Colonic mucosa (tissue), 4 donors: ENCODE data around the gene USP25. TPM values are rescaled to one million over a fixed set of nuclear protein-coding genes. Genes with fewer than 3 reads are reported as not detected.

Source experiments
- DNase-seq: peaks from one replicate; pipeline ENCODE4 v3.0.0-alpha.2; 2020
- H3K27ac ChIP-seq: fragments of 200-600 bp; one replicate; pipeline ENCODE4 v1.8.0; 2021
- H3K27me3 ChIP-seq: fragments of 200-600 bp; one replicate; pipeline ENCODE4 v1.8.0; 2021
- H3K36me3 ChIP-seq: fragments of 200-600 bp; one replicate; pipeline ENCODE4 v1.8.0; 2021
- H3K4me1 ChIP-seq: fragments of 200-600 bp; one replicate; pipeline ENCODE4 v1.8.0; 2021; ENCODE audit warnings: mild to moderate bottlenecking
- H3K4me3 ChIP-seq: fragments of 200-600 bp; one replicate; pipeline ENCODE4 v1.8.0; 2021
- H3K9ac ChIP-seq, 2 donors: one replicate each; pipeline ENCODE4 v1.7.0; 2013; ENCODE audit warnings: control low read depth in 2 of 2, low read depth in 2 of 2, low read length in 2 of 2
- H3K9me3 ChIP-seq: fragments of 200-600 bp; one replicate; pipeline ENCODE4 v1.8.0; 2021
- CTCF ChIP-seq: fragments of 200-600 bp; IDR thresholded peaks from one replicate; pipeline ENCODE4 v1.8.0; 2022; ENCODE audit warnings: antibody characterized with exemption, mild to moderate bottlenecking
- intact Hi-C: fragments of 100-400 bp; cut with DNase I; formaldehyde crosslinking; loops from one replicate; pipeline ENCODE4 v1.14.1; 2022
- total RNA-seq, 2 donors: library from RNA; stranded (reverse); fragmentation: NEBNext Ultra II Directional in 1 of 2; extraction: Animal tissue kit (Norgen Biotek cat#: 25700) in 1 of 2; gene quantifications; one replicate each; pipeline ENCODE4 v1.2.1, GENCODE V29; 2021
- donor health status: healthy.
- donor health status: DM: no; HTN: no; CAD: no.
- donor health status: DM: no; HTN: no; CAD: no.

Gene USP25
- total RNA-seq, 2 donors from 2014 or later, result 30.5 to 46.7 TPM

GRCh38 chr21:15894596-15894995 is 164.8 kb downstream of the USP25 start:
- H3K4me1 ChIP-seq, result no peaks in the 10 kb centered on the region
- H3K9me3 ChIP-seq, result no peaks in the 10 kb centered on the region
- no peak overlapping the region for H3K27ac ChIP-seq
- H3K4me3 ChIP-seq, result no peak overlapping the region
- intact Hi-C loops, result no loop called here
- no peak for DNase-seq
- H3K27me3 ChIP-seq, result no peaks in the 10 kb centered on the region
- no peaks in the 10 kb centered on the region for H3K36me3 ChIP-seq
- TF ChIP-seq CTCF, result peak; percentile 10
- no peak overlapping the region for H3K9ac ChIP-seq

DNA sequence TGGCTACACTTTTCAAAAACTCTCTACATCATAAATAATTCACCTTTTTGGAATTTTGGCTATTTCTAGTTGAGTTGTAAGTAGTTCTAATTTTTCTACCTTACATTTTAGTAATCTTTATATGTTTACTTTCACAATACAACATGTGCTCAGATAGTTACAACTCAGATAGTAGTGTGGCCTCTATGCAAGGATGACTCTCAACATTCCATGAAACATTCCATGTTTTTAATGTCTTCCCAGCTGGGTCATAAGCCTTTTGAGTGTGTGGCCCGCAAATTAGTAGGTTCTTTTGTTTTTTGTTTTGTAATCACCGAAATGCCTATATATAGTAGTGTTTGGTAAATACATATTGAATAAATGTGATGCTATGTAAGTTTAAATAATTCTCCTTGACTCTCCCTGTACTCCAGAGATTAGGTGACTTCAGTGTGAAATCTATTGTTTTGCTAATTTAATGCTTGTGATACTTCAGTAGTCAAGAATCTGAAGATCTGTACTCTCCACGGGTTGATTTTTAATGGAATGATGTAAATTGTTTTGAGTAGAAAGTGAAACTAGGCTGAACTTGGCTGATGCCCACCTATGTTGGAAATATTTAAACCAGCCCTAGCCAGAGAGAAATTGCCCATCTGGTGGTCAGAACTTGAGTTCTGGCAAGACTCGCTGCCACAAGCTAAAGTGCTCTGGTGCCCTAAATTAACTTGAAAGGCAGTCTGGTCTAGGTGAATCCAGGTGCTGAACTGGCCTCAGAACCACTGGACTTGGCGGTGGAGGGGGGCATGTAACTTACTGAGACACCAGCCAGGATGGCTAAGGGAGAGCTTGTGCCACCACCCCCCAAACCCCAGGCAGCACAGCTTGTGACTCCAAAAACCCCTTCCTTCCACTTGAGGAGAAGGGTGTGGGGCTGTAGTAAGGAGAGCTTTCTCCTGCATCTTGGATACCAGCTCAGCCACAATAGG is 165.6 kb downstream of the USP25 start:
- no peak overlapping the region for H3K9ac ChIP-seq
- H3K27me3 ChIP-seq, result no peaks in the 10 kb centered on the region
- no peaks in the 10 kb centered on the region for H3K9me3 ChIP-seq
- DNase-seq, result no peak
- no peak overlapping the region for H3K27ac ChIP-seq
- H3K4me1 ChIP-seq, result no peaks in the 10 kb centered on the region
- TF ChIP-seq CTCF, result no peak
- H3K36me3 ChIP-seq, result no peaks in the 10 kb centered on the region
- intact Hi-C loops, result no loop called here
- H3K4me3 ChIP-seq, result no peak overlapping the region

DNA sequence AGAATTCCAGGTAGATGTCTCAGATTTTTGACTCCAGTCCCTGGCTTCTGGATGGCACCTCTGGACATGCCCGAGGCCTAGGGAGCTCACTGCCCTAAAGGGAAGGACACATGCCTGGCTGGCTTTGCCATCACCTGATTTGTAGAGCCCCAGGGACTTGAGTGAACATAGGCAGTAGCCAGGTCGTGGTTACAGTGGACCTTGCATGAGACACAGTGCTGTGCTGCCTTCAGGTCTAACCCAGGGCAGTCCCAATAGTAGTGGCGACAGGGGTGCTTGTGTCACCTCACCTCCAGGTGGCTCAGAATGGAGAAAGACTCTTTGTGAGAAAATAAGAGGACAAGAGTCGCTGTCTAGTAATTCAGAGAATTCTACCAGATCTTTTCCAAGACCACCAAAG is 166.7 kb downstream of the USP25 start:
- no peaks in the 10 kb centered on the region for H3K27me3 ChIP-seq
- DNase-seq, result no peak
- H3K9ac ChIP-seq, result no peak overlapping the region
- no peak overlapping the region for H3K4me3 ChIP-seq
- no peaks in the 10 kb centered on the region for H3K4me1 ChIP-seq
- H3K36me3 ChIP-seq, result no peaks in the 10 kb centered on the region
- intact Hi-C loops, result no loop called here
- TF ChIP-seq CTCF, result no peak
- no peaks in the 10 kb centered on the region for H3K9me3 ChIP-seq
- H3K27ac ChIP-seq, result no peak overlapping the region

DNA sequence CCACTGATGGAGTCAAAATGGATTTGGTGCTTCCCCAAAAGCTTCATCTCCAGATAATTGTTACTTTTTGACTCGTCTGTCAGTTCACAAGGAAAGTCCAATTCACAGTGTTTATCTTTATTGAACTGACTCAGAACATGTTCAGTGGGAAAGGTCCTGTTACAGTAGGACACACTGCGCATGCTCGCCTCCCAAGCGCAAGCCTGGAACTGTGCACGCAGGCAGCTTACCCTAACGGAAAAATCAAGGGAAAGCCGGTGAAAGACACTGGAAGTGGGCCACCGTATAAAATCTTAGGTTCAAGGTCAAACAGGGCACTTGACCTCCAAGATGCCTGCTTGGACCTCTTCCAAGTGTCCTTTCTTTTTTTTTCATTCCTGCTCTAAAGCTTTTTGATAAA is 174.6 kb downstream of the USP25 start:
- no peaks in the 10 kb centered on the region for H3K27me3 ChIP-seq
- no peak overlapping the region for H3K9ac ChIP-seq
- intact Hi-C loops, result no loop called here
- H3K4me1 ChIP-seq, result no peaks in the 10 kb centered on the region
- no peak for DNase-seq
- TF ChIP-seq CTCF, result no peak
- no peaks in the 10 kb centered on the region for H3K36me3 ChIP-seq
- no peak overlapping the region for H3K4me3 ChIP-seq
- H3K9me3 ChIP-seq, result no peaks in the 10 kb centered on the region
- H3K27ac ChIP-seq, result no peak overlapping the region

DNA sequence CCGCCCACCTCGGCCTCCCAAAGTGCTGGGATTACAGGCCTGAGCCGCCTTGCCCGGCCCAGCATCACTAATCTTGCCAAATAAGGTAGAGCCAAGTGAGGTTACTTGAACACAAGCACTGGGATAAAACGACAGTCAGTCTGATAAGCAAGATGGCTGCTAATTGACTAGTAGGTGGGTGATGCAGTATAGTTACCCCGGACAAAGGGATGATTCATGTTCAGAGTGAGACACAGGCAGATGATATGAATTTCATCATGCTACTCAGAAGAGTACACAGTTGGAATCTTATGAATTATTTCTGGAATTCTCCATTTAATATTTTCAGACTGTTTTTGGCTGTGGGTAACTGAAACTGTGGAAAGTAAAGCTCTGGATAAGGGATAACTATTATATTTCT is 178.4 kb downstream of the USP25 start:
- Histone ChIP-seq H3K4me1 (no peaks in the 10 kb centered on the region), H3K4me3 (no peak overlapping the region), H3K9me3 (no peaks in the 10 kb centered on the region), H3K27me3 (no peaks in the 10 kb centered on the region), H3K27ac (no peak overlapping the region), H3K9ac (no peak overlapping the region), H3K36me3 (no peaks in the 10 kb centered on the region)
- intact Hi-C loops, result no loop called here
- no peak for TF ChIP-seq CTCF
- DNase-seq, result no peak
